Medulla oblongata (tissue), 1 donor: ENCODE measurements around the gene FOXO1.
A peak's percentile ranks its signal among the peaks of the same experiment; 100 is the strongest.

ENCODE experiments used
- DNase-seq: peaks from one replicate; pipeline ENCODE4 v3.0.0-alpha.2; 2015; ENCODE audit errors: extremely low spot score

FOXO1 gene

DNA sequence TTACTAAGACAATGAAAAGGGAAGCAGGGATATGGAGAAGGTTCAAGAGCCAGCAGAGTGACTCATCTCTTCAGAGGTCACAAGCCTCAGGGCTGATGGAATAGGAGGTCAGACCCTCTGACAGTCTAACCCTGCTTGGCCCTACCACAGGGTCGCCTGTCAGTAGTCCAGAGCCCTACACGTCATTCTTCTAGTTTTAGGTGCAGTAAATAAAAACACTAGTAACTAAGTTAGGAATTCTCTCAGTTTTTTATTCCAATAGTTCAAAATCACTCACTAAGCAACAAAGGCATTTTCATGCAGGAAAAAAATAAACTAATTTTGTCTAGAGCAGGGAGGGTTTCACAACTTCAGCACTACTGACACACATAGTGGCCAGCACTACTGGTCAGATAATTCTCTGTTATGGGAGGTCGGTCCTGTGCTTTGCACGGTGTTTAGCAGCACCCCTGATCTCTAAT, 27.2 kb downstream of the FOXO1 start:
- no peak for DNase-seq

DNA sequence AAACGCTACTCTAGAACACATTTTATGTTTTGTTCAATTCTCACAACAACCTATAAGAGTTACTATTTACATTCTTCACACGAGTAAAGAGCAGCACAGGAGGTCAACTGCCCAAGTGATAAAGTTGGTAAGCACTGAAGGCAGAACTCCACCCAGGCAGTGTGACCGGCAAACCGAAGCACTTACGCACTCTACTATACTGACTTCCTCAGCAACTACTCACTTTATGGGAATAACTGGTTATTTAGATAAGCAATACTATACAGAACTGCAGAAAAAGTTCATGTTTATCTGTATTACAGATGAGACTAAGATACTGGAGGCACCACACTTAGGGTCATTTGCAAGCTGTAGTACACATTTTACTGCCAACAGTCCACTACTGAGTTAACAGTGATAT, 28.8 kb downstream of the FOXO1 start:
- no peak for DNase-seq

DNA sequence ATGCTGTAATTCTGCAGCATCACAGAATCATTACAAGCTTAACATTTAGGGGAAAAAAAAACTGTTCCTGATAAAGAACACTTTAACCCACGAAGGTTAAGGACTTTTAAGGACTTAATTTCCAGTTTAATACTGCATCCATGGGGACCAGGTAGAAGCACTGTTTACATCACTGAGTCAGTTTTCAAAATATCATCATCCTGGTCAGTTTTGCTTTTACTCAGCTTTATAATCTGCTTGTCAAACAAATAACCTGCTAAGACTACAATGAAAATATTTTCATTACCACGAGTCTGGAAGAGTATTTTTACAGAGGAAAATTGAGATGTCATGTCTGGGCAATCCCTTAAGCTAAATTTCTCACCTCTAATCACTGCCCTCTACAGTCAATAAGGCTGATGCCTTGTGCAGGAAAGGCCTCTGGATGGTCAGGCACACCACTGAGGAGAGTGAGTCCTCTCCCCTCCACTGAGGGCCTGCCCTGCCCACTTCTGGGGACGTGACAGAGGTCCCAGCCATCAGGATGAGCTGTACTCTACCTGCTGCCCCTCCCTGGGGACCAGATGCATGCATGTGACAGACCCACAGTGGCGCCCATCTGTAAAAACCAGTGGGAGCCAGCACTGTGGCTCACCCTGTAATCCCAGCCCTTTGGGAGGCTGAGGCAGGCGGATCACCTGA, 31.0 kb downstream of the FOXO1 start:
- no peak for DNase-seq

DNA sequence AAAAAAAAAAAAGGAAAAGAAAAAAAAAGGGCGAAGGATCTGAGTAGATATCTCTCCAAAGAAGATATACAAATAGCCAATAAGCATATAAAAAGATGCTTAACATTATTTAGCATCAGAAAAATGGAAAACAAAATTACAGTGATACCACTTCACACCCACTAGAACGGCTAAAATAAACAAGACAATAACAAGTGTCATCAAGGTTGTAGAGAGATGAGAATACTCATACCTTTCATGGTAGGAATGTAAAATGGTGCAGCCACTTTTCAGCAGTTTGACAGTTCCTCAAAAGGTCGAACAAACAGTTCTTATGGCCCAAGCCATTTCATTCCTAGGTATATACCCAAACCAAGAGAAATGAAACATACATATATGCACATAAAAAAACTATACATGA, 33.5 kb downstream of the FOXO1 start:
- no peak for DNase-seq

DNA sequence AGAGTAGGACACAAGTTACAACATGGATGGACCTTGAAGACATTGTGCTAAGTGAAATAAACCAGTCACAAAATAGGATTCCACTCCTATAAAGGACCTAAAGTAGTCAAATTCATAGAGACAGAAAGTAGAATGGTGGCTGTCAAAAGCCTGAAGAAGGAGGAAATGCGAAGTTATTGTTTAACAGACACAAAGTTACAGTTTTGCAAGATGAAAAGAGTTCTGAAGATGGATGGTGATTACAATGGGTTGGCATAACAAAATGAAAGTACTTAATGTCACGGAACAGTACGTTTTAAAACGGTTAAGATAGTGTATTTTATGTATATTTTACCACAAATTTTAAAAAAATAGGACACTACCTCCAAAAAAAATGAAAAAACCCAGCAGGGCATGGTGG, 34.8 kb downstream of the FOXO1 start:
- no peak for DNase-seq

DNA sequence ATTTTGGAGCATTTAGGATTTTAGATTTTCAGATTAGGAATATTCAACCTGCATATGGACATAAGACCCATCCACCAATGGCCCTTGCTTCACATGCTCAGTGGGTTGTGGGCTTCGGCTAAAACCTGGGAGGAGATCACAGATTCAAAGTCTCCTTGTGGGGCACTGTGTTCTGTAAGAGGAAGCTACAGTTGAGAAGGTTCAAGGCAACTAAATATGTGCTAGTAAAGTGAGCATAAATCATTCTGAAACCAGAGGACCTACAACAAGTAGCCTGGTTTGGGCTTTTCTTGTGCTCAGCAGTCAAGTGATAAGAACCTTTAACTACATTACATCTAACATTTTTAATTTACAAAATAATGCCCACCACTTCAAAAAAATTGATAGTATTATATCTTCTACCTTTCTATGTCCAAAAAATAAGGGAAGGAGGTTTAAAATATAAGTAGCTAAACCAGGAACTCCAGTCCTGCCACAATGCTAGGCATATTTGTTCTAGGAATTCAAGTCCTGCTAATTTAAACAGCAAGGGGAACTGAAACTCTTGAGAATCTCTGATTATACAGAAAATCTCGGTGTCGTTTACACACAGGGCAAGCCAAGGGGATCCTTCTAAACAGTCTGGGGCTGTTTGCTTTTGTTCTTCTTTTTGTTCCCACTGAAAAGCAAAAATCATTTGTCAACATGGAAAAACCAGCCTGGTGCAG, 36.6 kb downstream of the FOXO1 start:
- peak; percentile 69 for DNase-seq

DNA sequence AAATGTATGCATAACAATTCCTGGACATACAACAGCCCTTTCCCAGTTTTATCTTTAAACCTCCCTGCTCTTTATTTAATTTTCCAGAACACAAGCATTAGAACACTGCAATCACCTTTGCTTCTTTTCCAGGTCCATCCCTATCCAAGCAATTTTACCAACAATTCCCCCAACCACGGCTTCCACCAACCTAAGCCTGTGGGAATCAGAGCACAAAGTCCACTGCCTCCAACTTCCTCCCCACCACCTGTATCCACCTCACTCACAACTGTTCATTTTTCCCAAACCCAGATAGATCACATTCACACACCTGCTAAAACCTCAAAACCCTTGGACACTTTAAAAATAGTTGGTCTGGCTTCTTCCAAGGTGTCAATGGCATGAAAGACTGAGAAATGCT, 39.5 kb downstream of the FOXO1 start:
- no peak for DNase-seq

DNA sequence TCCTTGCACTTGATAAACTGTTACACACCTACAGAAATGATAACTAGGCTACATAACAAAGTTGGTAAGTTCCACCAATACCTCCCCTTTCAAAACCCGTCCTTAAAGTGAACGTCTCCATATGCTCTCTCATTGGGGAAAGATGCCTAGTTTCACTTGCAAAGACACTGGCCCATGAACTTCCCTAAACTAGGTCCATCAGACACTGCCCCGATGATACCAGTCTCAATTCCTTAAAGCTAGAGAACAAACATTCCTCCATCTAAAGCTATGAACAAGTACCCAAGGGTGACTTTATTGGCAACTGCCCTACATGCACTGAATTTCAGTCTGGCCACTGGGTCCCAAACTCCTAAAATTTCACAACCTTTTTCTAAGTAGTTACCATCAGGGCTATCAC, 39.9 kb downstream of the FOXO1 start:
- peak; percentile 57 for DNase-seq

DNA sequence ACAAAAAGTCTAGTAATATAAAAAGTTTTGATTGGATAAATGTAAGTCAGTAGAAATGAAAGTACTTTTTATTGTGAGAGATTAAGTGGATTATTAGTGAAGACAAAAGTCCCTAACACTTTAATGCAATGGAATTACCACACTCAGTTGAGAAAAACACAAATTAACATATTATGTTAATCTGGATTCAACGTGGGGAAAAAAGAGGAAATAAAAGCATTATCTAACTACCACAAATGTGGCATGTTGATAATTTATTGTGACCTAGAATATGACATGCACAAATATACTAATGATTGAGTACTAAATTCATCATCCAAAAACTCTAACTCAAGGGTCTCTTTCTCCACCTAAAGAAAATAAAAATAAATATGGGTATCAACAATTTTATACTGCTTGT, 41.5 kb downstream of the FOXO1 start:
- DNase-seq: no peak

DNA sequence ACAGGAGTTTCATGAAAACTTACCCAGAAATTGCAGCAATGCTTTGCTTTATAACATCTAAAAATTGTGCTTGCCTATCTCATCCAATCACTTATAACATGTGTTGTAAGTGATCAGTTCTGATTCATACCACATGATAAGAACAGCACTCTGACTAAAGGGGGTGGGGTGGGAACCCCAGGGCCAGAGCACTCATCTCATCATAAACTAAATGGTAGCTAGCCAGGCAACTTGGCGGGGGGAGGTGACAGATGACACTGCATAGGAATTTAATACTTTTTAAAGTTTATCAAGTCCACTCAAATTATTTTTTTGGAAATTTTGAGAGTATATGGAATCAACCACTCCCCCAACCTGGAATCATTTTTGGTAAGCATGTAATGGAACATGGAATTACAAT, 42.1 kb downstream of the FOXO1 start:
- DNase-seq: no peak

DNA sequence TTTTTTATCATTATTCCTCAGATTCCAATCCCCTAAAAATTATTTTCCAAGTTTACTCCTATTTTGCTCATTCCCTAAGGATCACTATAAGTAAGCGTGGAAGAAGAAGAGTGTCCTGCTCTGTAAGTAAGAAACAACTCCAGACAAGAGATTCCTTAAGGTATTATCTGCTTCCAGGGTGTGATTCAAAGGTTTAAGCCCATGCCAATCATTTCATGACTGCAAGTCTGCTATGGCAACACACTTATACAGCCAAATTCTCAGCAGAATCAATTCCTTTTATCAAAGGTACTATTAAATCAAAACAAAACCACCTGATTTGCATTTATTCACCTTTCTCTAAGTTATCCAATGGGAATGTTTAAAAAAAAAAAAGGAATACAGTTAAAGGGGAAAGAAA, 43.7 kb downstream of the FOXO1 start:
- no peak for DNase-seq

DNA sequence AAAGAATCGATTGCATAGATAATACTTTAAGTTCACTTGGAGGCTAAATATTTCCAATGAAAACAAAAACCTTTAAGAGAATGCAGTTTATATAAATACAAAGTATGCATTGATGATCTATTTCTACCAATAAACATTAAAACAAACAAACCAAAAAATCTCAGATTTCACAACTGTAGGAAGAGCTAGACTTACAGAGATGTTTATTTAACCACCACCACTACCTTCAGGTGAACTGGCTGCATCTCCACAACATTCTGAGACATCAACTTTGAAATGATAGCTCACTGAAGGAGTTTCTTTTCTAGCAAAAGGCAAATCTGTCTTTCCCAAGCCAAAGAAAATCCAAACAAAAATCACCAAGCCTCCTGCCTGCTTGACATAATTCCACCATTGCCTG, 44.2 kb downstream of the FOXO1 start:
- no peak for DNase-seq

DNA sequence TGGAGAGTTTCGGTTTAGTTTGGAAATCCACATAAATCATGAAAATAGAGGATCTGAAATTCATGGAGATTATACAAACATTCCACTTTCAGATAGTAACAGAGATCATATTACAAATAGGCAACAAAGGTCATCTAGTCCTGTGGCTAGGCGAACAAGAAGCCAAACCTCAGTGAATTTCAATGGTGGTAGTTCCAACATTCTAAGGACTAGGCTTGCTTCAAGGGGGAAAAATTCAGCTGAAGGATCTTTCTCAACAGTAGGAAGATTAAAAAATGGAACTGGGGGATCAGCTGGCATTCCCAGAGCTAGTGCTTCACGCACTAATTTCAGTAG, 47.0 kb downstream of the FOXO1 start:
- no peak for DNase-seq

DNA sequence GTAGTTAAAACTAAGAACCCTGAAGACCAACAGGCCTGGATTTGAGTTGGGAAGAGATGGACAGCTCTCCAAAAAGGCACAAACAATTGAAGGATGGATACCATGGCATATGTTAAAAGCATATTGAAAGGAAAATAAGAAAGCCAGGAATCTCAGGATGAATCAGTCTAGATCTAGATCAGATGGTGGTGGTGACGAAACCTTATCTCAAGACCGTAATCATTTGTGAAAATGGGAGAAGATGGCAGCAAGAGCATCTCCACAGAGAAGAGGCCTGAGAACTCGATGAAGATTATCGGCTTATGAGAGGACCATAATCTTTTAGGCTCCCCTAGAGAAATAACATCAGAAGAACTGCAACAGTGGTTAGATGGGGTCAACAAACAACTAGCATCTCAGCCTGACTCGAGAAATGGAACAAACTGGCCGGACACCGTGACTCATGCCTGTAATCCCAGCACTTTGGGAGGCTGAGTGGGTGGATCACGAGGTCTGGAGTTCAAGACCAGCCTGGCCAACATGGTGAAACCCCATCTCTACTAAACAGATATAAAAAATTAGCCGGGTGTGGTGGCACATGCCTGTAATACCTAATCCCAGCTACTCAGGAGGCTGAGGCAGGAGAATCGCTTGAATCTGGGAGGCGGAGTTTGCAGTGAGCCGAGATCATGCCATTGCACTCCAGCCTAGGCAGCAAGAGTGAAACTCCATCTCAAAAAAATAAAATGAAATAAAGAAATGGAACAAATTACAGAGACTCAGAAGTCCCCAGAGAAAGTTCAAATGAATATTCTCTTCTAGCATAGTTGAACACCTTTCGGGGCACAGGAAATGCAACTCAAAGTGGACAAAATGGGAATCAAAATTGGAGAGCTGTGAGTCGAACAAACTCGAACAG, 47.6 kb downstream of the FOXO1 start:
- no peak for DNase-seq

DNA sequence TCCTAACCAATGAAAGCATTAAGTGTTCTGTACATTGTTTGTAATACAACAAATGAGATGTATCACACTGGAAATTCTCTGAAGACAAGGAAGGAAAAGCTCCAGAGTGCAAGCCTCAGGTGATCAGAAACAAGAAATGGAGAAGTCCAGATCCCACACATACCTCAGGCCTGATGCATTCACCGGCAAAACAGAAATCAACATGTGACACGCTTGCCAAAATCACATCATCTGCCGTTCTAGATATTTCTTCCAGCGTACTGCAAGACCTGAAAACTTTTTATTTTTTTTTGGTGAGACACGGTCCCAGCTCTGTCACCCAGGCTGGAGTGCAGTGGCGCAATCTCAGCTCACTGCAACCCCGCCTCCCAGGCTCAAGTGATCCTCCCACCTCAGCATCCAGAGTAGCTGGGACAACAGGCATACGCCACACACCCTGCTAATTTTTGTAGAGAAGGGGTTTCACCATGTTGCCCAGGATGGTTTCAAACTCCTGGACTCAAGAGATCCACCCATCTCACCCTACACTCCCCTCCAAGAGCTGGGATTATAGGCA, 48.6 kb downstream of the FOXO1 start:
- no peak for DNase-seq

DNA sequence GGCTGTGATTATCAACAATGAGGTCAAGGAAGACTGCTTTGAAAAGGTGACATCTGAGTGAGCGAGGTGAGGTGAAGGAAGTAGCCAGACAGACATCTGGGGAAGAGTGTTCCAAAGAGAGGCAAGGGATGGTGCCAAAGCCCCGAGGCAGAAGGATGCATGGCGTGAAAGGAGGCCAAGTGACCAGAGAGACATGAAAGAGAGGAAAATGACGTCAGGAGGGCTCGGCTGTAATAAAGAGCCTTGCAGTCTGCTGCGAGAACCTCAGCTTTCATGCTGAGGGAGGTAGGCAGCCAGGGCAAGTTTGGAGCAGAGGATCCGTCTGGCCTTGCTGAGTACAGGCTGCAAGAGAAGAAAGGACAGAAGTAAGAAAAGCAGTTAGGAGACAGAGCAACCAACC, 50.8 kb downstream of the FOXO1 start:
- peak; percentile 55 for DNase-seq

DNA sequence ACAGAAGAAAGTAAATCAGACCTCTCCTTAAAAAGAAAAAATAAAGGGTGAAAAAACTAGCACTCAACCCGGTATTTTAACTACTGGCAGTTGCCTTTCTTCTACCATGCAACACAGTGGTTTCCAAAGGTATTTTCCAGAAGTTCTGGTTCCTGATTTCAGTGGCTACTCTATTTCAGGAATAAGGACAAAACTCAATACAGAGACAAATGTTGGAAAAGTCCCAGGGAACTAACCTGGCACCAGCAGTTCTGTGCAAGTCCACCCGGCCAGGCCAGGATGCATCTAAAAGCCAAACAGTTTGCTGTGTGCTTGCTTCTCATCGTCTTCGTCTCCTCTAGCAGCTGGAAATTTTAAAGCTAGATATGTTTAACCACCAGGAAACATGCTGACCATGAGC, 52.5 kb downstream of the FOXO1 start:
- peak; percentile 40 for DNase-seq

DNA sequence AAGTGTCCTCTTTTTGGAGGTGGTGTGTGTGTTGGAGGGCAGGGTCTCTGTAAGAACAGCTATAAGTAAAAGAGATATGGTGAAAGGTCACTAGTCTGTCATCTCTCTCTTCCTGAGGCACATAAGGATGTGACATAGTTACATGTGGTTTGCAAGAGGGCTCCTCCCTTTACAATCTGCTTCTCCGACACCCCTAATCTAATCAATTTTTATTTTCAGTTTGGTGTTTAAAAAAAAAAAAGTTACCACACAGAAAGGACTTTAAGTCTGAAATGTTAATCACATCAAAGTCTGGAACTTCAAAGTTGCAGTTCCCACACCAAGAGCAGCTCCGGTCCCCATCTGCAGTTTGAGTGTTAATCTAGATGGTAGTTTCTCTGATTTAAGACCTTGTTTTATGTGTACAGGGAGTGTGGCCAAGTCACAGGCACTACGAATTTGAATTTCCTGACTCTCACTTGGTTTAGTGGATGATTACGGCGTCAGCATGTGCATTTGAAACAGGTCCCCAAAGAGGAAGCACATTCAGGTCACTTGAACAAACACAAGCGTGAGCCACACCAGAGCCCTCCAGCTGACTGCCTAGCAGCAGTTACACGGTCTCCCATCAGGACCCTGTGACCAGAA, 53.1 kb downstream of the FOXO1 start:
- DNase-seq: peak; percentile 74

DNA sequence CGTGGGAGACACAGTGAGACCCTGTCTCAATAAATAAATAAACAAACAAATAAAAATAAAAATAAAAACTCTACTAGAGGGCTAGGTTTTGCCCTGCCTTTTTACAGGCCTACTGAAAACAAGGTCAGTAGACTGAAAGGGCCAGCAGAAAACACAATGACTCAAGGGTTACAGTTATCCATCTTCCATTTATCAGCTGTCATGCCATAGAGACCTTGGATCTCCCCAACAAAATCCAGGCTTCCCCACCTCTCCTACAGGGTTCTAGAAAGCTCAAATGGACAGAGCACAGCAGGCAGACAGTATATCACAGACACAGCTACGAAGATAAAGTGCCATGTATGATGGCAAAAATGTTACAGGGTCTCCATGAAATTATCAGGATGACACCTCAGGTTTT, 54.4 kb downstream of the FOXO1 start:
- DNase-seq: no peak

DNA sequence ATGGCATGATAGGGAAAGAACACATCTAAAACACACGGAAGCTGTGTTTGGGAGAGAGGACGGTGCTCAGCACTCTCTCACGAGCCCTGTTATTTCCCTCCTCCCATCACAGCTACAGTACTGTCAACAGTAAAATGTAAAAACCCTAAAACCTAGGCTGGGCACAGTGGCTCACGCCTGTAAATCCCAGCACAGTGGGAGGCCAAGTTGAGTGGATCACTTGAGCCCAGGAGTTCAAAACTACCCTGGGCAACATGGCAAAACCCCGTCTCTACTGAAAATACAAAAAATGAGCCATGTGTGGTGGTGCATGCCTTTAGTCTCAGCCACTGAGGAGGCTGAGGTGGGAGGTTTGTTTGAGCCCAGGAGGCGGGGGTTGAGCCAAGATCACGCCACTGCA, 54.8 kb downstream of the FOXO1 start:
- DNase-seq: no peak

DNA sequence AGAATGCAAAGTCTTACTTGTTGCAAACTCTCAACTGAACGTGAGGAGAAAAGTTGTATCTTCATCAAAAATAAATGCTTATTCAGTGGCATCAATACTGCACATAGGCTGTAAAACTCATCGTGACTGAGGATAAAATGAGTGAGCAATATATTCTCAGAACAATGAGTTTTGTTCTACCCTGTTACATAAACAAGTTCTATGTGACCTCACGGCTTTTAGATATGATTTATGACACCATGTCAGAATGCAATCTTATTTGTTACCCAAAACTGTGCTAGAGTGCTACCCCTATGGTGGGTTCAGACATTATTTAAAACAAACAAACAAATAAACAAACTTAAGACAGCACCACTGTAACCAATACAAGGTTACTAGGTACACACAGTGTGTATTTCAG, 55.4 kb downstream of the FOXO1 start:
- DNase-seq: no peak
